Activated effector memory CD4-positive, alpha-beta T cell treated with Interleukin-2 at 50 U/mL for 16 hours (primary cell): Measurements from ENCODE around the gene UCK1.

Experiments used
- DNase-seq: peaks from one replicate; pipeline ENCODE4 v3.0.0-alpha.2; 2020

UCK1 gene

GRCh38 chr9:131475111-131475955 lies 55.7 kb downstream of the UCK1 start:
- no peak for DNase-seq

GRCh38 chr9:131474711-131475110 lies 56.4 kb downstream of the UCK1 start:
- DNase-seq: no peak

GRCh38 chr9:131473891-131474290 lies 57.2 kb downstream of the UCK1 start:
- DNase-seq: no peak
